ENCODE data around the gene GUCA2A.
A peak's percentile ranks its signal among the peaks of the same experiment; 100 is the strongest.

Gene GUCA2A

GRCh38 chr1:42152907-42153600, 11.5 kb downstream of the GUCA2A start, which contains the start of gene GUCA2B:
GUCA2B (plus strand) TSS chr1:42153410; CDS start chr1:42153451, 41 bp downstream.
- DNase-seq, result no peak

- DNase-seq, result no peak
Observed at GRCh38 chr1:42152119-42152518, 12.4 kb downstream of the GUCA2A start.

GRCh38 chr1:42150651-42151050, 13.9 kb downstream of the GUCA2A start:
- DNase-seq, result no peak

GRCh38 chr1:42148166-42148565, 16.4 kb downstream of the GUCA2A start:
- DNase-seq, result no peak

- peak; percentile 52 for DNase-seq
Observed at GRCh38 chr1:42146626-42147320, 17.8 kb downstream of the GUCA2A start.

GRCh38 chr1:42145764-42146625, 18.6 kb downstream of the GUCA2A start:
- no peak for DNase-seq

- DNase-seq, result no peak
Observed at GRCh38 chr1:42145389-42145716, 19.2 kb downstream of the GUCA2A start.

GRCh38 chr1:42144711-42145388, 19.7 kb downstream of the GUCA2A start:
- DNase-seq, result no peak

- DNase-seq, result no peak
Observed at GRCh38 chr1:42143896-42144710, 20.4 kb downstream of the GUCA2A start.

GRCh38 chr1:42142894-42143675, 21.5 kb downstream of the GUCA2A start:
- no peak for DNase-seq

GRCh38 chr1:42141978-42142377, 22.6 kb downstream of the GUCA2A start:
- no peak for DNase-seq

GRCh38 chr1:42140191-42140590, 24.4 kb downstream of the GUCA2A start:
- DNase-seq, result no peak

- no peak for DNase-seq
Observed at GRCh38 chr1:42139444-42139843, 25.1 kb downstream of the GUCA2A start.

- no peak for DNase-seq
Observed at GRCh38 chr1:42138586-42138985, 26.0 kb downstream of the GUCA2A start.

GRCh38 chr1:42137766-42138165, 26.8 kb downstream of the GUCA2A start:
- no peak for DNase-seq

- DNase-seq, result no peak
Observed at GRCh38 chr1:42136466-42136865, 28.1 kb downstream of the GUCA2A start.

- DNase-seq, result no peak
Observed at GRCh38 chr1:42135426-42135825, 29.1 kb downstream of the GUCA2A start.

GRCh38 chr1:42133809-42134526, 30.6 kb downstream of the GUCA2A start:
- DNase-seq, result no peak

GRCh38 chr1:42133390-42133789, 31.2 kb downstream of the GUCA2A start:
- no peak for DNase-seq

GRCh38 chr1:42130061-42130660, 34.4 kb downstream of the GUCA2A start:
- DNase-seq, result no peak

Measured in left hindlimb (tissue), 1 donor.